H1 (cell line): ENCODE measurements around the gene MRPL27.
"Not testable (repeated sequence)": the region's sequence is repeated elsewhere in the genome, so short reads cannot be mapped to it uniquely, and the experiment has no call there.

Source experiments
- CBX5 ChIP-seq: fragments of 300-800, 300-1000 bp; sonication (generic); IDR thresholded peaks from 2 replicates; pipeline ENCODE4 v1.7.1; 2016; ENCODE audit warnings: antibody characterized with exemption, low read length, low read depth
- POLR2A ChIP-seq, 2 experiments: IDR thresholded peaks; 1 replicate in 1 of 2; 2 replicates in 1 of 2; pipeline ENCODE4 v1.6.1; 2011; ENCODE audit warnings: low read depth in 2 of 2, low read length in 2 of 2, mild to moderate bottlenecking in 2 of 2; ENCODE audit errors: control extremely low read depth in 1 of 2
- YY1 ChIP-seq: IDR thresholded peaks from 2 replicates; pipeline ENCODE4 v1.6.1; 2011; ENCODE audit warnings: low read depth, mild to moderate bottlenecking, low read length

DNA sequence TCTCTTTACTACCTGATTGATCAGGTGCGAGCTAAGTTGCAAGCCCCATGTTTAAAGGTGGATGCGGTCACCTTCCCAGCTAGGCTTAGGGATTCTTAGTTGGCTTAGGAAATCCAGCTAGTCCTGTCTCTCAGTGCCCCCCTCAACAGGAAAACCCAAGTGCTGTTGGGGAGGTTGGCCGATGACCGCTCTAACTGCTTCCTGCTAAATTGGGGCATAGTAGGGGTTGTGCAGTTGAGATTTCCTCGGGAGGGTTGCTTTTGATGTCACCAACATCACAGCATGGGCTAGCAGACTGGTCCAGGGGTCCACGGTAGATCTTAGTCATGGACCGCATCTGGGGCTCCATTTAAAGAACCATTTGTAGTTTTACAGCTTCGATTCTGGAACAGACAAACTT, 26.6 kb upstream of the MRPL27 start:
- TF ChIP-seq CBX5; YY1; POLR2A (IDR thresholded peaks at IDR 0.05; ENCODE audit: control extremely low read depth in 1 of 2, low read depth in 2 of 2, low read length in 2 of 2): not testable (repeated sequence)
